ENCODE measurements around the gene TMEM17. TPM values are rescaled to one million over a fixed set of nuclear protein-coding genes. Genes with fewer than 3 reads are reported as not detected.
"Not testable (repeated sequence)": the region's sequence is repeated elsewhere in the genome, so short reads cannot be mapped to it uniquely, and the experiment has no call there.

TMEM17 gene
- total RNA-seq, 4 donors from 2014 or later: 0.22 to 3.4 (median 2.0) TPM

GRCh38 chr2:62525549-62526269, 19.7 kb upstream of the TMEM17 start:
- H3K27ac ChIP-seq: peak overlapping the region in 1 of 4 donors; percentile 54
- TF ChIP-seq EP300 (IDR thresholded peaks at IDR 0.05): no peak
- TF ChIP-seq POLR2A (IDR thresholded peaks at IDR 0.05): no peak
- no peak for TF ChIP-seq CTCF (IDR thresholded peaks at IDR 0.05)
- no peak for TF ChIP-seq POLR2AphosphoS5 (IDR thresholded peaks at IDR 0.05)
- no peak for ATAC-seq

DNA sequence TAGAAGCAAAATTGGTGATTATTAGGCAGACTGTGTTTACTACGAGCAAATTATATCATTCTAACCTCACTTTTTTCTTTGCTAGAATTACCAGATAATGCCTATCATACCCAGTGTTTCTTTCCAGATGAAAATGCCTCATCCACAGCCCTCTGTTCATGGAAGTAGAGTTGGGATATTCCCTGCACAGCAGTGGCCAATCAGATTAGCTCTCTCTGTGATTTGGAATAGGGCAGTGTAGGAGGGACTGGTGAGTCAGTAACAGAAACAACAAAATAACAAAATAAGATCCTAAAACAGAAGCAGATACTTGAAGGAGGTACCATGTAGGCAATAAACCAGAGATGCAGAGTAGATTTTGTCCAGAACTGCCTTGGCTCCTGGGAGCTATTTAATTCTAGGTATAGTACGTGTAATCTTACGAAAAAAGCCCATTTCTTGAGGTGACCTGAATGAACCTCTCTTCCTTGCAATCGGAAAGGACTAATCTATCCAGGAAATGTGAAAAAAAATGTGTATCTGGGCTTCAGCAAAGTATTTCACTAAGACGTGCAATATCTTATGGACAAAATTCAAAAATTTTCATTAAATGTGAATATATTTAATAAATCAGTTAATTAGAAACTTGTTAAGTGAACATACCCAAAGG, 18.4 kb upstream of the TMEM17 start:
- Histone ChIP-seq H3K27me3 (no peaks in the 10 kb centered on the region), H3K27ac (no peak overlapping the region), H3K4me1 (peaks cover 0 to 29% (median 0%) of the 10 kb centered on the region in 3 donors), H3K9me3 (no peaks in the 10 kb centered on the region), H3K36me3 (no peaks in the 10 kb centered on the region), H3K4me3 (no peak overlapping the region)
- no peak for TF ChIP-seq POLR2AphosphoS5 (IDR thresholded peaks at IDR 0.05)
- TF ChIP-seq EP300 (IDR thresholded peaks at IDR 0.05): no peak
- WGBS, 2 donors (ENCODE audit: low coverage in 1 of 2): 83 to 88% methylated on average over 5 of the region's 5 CpGs
- no peak for ATAC-seq

More at GRCh38 chr2:62525549-62526269, 19.7 kb upstream of the TMEM17 start:
- H3K27me3 ChIP-seq: no peaks in the 10 kb centered on the region
- no peak overlapping the region for H3K4me3 ChIP-seq
- H3K9me3 ChIP-seq: no peaks in the 10 kb centered on the region
- H3K36me3 ChIP-seq: no peaks in the 10 kb centered on the region
- peaks cover 0 to 33% (median 0%) of the 10 kb centered on the region in 3 donors for H3K4me1 ChIP-seq

DNA sequence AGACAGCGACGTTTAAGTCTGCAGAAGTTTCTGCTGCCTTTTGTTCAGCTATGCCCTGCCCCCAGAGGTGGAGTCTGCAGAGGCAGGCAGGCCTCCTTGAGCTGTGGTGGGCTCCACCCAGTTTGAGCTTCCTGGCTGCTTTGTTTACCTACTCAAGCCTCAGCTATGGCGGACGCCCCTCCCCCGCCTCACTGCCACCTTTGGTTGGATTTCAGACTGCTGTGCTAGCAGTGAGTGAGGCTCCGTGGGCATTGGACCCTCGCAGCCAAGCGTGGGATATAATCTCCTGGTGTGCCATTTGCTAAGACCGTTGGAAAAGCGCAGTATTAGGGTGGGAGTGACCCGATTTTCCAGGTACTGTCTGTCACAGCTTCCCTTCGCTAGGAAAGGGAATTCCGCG, 15.1 kb upstream of the TMEM17 start:
- not testable (repeated sequence) for ATAC-seq, H3K9me3 ChIP-seq, H3K27ac ChIP-seq, H3K27me3 ChIP-seq, H3K4me1 ChIP-seq, H3K4me3 ChIP-seq, H3K36me3 ChIP-seq
- 100% methylated on average over 1 to 3 of the region's 14 CpGs for WGBS, 2 donors (ENCODE audit: low coverage in 1 of 2)

DNA sequence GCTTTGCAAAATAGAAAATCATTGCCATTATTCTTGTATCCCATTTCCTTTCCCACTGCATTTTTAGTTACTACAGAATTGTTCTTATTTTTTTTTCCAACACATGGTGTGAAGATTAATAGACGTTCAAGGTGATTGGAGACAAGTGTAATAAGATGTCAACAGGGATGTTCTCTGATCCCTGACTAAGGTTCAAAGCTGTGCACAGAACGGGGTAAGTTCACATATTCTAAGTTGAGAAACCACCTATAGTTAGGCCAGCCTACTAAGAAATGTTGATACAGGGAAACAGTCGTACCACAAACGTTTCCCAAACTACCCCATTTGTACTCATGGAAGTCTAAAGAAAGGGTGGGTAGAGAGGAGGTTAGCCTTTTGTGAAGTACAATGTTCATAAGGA, 6.4 kb upstream of the TMEM17 start:
- no peak for TF ChIP-seq POLR2AphosphoS5 (IDR thresholded peaks at IDR 0.05)
- no peak for TF ChIP-seq POLR2A (IDR thresholded peaks at IDR 0.05)
- TF ChIP-seq EP300 (IDR thresholded peaks at IDR 0.05): no peak
- no peak for TF ChIP-seq CTCF (IDR thresholded peaks at IDR 0.05)
- Histone ChIP-seq H3K27ac (no peak overlapping the region), H3K4me3 (no peak overlapping the region), H3K27me3 (no peaks in the 10 kb centered on the region), H3K36me3 (no peaks in the 10 kb centered on the region), H3K4me1 (no peaks in the 10 kb centered on the region), H3K9me3 (no peaks in the 10 kb centered on the region)
- WGBS, 2 donors (ENCODE audit: low coverage in 1 of 2): 82 to 93% methylated on average over 4 of the region's 4 CpGs
- no peak for ATAC-seq

DNA sequence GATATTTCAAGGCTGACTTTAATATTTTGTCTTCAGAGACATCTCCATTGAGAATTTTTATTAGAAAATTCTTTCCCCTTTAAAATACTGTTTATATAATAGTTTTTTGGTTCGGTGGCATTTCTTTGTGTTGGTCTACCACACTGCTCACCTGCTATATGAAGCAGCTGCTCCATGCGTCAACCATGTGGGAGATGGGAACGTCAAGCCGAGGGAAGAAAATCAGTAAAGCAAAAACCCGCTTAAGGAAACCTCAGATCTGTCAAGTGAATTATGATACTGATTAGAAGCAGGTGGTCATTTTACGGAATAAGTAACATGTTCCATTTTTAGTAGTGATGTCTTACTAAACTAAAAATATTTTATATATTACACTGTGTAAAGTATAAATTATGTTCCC, 5.6 kb upstream of the TMEM17 start:
- 46 to 61% methylated on average over 6 of the region's 6 CpGs for WGBS, 2 donors (ENCODE audit: low coverage in 1 of 2)
- TF ChIP-seq EP300 (IDR thresholded peaks at IDR 0.05): no peak
- TF ChIP-seq POLR2AphosphoS5 (IDR thresholded peaks at IDR 0.05): no peak
- no peak for TF ChIP-seq POLR2A (IDR thresholded peaks at IDR 0.05)
- no peak for TF ChIP-seq CTCF (IDR thresholded peaks at IDR 0.05)
- no peak for ATAC-seq
- Histone ChIP-seq H3K36me3 (no peaks in the 10 kb centered on the region), H3K9me3 (no peaks in the 10 kb centered on the region), H3K4me1 (peaks cover 0 to 7% (median 2%) of the 10 kb centered on the region in 3 donors), H3K27me3 (no peaks in the 10 kb centered on the region), H3K4me3 (no peak overlapping the region), H3K27ac (no peak overlapping the region)

- peak overlapping the region; percentile 75 to 96 (median 92) for H3K27ac ChIP-seq
- no peaks in the 10 kb centered on the region for H3K9me3 ChIP-seq
- ATAC-seq: peak; percentile 4
- peaks cover 0 to 20% (median 3%) of the 10 kb centered on the region in 3 donors for H3K4me1 ChIP-seq
- H3K36me3 ChIP-seq: peaks cover 0 to 4% of the 10 kb centered on the region in 2 donors
- TF ChIP-seq POLR2AphosphoS5 (IDR thresholded peaks at IDR 0.05): no peak
- no peak for TF ChIP-seq POLR2A (IDR thresholded peaks at IDR 0.05)
- peak overlapping the region; percentile 54 to 63 for H3K4me3 ChIP-seq
- no peaks in the 10 kb centered on the region for H3K27me3 ChIP-seq
- WGBS, 2 donors (ENCODE audit: low coverage in 1 of 2): 2% methylated on average over 3 of the region's 3 CpGs; no CpG with 5 or more reads in 1 of the 2 donors
Observed at GRCh38 chr2:62506421-62506750, 391 bp upstream of the TMEM17 start.

Measured in gastroesophageal sphincter (tissue), 4 donors.